Measurements from ENCODE around the gene ARPC5. TPM values are rescaled to one million over a fixed set of nuclear protein-coding genes. Genes with fewer than 3 reads are reported as not detected.

ARPC5 gene
- total and polyA plus RNA-seq, 9 of the 15 experiments (the other 6 are each of a cell fraction or from before 2014, with no cell fraction given) = 71.8 to 150 (median 91.6) TPM

DNA sequence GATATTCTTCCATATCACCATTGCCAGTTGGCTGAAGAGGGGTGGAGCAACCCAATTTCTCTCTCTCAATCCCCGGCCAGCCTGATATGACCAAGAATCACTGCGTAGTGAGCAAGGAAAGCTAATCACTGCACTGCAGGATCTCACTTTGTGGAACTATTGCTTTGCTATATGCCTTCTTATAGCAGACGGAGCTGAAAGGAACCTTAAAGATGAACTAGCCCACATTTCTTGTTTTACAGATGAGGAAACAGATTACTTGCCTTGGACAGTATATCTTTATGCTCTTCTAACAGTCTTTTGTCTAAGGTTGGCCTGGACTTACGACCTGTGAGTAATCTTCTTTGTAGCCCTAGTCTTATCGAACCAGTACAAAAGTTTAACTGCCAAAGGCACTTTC lies 9.9 kb upstream of the ARPC5 start (continued):
- TF ChIP-seq, protein P1, sequence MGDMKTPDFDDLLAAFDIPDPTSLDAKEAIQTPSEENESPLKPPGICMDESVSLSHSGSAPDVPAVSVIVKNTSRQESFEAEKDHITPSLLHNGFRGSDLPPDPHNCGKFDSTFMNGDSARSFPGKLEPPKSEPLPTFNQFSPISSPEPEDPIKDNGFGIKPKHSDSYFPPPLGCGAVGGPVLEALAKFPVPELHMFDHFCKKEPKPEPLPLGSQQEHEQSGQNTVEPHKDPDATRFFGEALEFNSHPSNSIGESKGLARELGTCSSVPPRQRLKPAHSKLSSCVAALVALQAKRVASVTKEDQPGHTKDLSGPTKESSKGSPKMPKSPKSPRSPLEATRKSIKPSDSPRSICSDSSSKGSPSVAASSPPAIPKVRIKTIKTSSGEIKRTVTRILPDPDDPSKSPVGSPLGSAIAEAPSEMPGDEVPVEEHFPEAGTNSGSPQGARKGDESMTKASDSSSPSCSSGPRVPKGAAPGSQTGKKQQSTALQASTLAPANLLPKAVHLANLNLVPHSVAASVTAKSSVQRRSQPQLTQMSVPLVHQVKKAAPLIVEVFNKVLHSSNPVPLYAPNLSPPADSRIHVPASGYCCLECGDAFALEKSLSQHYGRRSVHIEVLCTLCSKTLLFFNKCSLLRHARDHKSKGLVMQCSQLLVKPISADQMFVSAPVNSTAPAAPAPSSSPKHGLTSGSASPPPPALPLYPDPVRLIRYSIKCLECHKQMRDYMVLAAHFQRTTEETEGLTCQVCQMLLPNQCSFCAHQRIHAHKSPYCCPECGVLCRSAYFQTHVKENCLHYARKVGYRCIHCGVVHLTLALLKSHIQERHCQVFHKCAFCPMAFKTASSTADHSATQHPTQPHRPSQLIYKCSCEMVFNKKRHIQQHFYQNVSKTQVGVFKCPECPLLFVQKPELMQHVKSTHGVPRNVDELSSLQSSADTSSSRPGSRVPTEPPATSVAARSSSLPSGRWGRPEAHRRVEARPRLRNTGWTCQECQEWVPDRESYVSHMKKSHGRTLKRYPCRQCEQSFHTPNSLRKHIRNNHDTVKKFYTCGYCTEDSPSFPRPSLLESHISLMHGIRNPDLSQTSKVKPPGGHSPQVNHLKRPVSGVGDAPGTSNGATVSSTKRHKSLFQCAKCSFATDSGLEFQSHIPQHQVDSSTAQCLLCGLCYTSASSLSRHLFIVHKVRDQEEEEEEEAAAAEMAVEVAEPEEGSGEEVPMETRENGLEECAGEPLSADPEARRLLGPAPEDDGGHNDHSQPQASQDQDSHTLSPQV (IDR thresholded peaks at IDR 0.05) = no peak
- TF ChIP-seq HIVEP1 (CRISPR knock-in tag; IDR thresholded peaks at IDR 0.05) = no peak
- TF ChIP-seq MAFK (IDR thresholded peaks at IDR 0.05; ENCODE audit: low read length) = no peak
- peak; percentile 84; the same call in 1 of the 2 replicates for TF ChIP-seq LCOR (CRISPR knock-in tag; IDR thresholded peaks at IDR 0.05)
- no peak for TF ChIP-seq DIDO1 (tag; IDR thresholded peaks at IDR 0.05; ENCODE audit: low read depth)
- no peak for TF ChIP-seq TAF7 (tag; IDR thresholded peaks at IDR 0.05)
- no peak for TF ChIP-seq POLR2AphosphoS2 (IDR thresholded peaks at IDR 0.05; ENCODE audit: low read length)
- TF ChIP-seq YY1 (IDR thresholded peaks at IDR 0.05; ENCODE audit: borderline replicate concordance in 1 of 3, control insufficient read depth in 1 of 3, extremely low read depth in 1 of 3, insufficient read depth in 3 of 3, insufficient read length in 1 of 3, insufficient replicate concordance in 2 of 3, low read depth in 1 of 3, low read length in 2 of 3) = no peak
- TF ChIP-seq, protein P2, sequence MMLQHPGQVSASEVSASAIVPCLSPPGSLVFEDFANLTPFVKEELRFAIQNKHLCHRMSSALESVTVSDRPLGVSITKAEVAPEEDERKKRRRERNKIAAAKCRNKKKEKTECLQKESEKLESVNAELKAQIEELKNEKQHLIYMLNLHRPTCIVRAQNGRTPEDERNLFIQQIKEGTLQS (IDR thresholded peaks at IDR 0.05) = no peak
- TF ChIP-seq, protein P2 (CRISPR knock-in tag; conservative IDR thresholded peaks at IDR 0.05) = no peak
- TF ChIP-seq SRSF1 (IDR thresholded peaks at IDR 0.05; ENCODE audit: low read depth, low read length) = no peak
- TF ChIP-seq ZBTB33 (CRISPR knock-in tag; IDR thresholded peaks at IDR 0.05) = no peak
- TF ChIP-seq, protein P3, sequence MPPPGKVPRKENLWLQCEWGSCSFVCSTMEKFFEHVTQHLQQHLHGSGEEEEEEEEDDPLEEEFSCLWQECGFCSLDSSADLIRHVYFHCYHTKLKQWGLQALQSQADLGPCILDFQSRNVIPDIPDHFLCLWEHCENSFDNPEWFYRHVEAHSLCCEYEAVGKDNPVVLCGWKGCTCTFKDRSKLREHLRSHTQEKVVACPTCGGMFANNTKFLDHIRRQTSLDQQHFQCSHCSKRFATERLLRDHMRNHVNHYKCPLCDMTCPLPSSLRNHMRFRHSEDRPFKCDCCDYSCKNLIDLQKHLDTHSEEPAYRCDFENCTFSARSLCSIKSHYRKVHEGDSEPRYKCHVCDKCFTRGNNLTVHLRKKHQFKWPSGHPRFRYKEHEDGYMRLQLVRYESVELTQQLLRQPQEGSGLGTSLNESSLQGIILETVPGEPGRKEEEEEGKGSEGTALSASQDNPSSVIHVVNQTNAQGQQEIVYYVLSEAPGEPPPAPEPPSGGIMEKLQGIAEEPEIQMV (tag; conservative IDR thresholded peaks at IDR 0.05; ENCODE audit: low read depth) = no peak

All from K562 (cell line).